ENCODE results near the gene PHKA1. TPM values are rescaled to one million over a fixed set of nuclear protein-coding genes. Genes with fewer than 3 reads are reported as not detected.

The PHKA1 gene
- total and polyA plus RNA-seq, 2 donors (not counting 1 experiment from before 2014, with no cell fraction given): 2.0 to 9.1 TPM

DNA sequence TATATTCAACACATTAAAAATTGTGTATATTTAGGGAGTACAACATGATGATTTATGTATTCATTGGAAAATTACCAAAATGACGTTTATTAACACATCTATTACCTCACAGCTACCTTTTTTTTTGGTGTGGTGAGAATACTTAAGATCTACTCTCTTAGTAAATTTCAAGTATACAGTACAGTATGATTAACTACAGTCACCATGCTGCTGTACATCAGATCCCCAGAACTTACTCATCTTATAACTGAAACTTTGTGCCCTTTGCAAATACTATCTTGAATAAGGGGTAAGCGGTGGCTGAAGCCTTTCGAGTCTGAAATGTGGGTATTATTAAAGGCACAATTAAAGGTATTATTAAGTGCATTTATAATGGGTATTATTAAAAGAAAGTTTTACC is 976 bp downstream of the PHKA1 start:
- no peaks in the 10 kb centered on the region for H3K4me1 ChIP-seq (ENCODE audit: control insufficient read depth, extremely low read depth, insufficient read depth, low read length)
- no peak overlapping the region for H3K27ac ChIP-seq (ENCODE audit: insufficient read depth, low read length)
- H3K9me3 ChIP-seq (ENCODE audit: control insufficient read depth, insufficient read depth, low read depth, low read length): no peaks in the 10 kb centered on the region
- no peaks in the 10 kb centered on the region for H3K79me2 ChIP-seq (ENCODE audit: control insufficient read depth, insufficient read depth, low read length)
- no peak overlapping the region for H3K9ac ChIP-seq (ENCODE audit: insufficient read depth, low read length)
- H3K27me3 ChIP-seq (ENCODE audit: control insufficient read depth, insufficient read depth, low read length): no peaks in the 10 kb centered on the region
- TF ChIP-seq, protein P1, sequence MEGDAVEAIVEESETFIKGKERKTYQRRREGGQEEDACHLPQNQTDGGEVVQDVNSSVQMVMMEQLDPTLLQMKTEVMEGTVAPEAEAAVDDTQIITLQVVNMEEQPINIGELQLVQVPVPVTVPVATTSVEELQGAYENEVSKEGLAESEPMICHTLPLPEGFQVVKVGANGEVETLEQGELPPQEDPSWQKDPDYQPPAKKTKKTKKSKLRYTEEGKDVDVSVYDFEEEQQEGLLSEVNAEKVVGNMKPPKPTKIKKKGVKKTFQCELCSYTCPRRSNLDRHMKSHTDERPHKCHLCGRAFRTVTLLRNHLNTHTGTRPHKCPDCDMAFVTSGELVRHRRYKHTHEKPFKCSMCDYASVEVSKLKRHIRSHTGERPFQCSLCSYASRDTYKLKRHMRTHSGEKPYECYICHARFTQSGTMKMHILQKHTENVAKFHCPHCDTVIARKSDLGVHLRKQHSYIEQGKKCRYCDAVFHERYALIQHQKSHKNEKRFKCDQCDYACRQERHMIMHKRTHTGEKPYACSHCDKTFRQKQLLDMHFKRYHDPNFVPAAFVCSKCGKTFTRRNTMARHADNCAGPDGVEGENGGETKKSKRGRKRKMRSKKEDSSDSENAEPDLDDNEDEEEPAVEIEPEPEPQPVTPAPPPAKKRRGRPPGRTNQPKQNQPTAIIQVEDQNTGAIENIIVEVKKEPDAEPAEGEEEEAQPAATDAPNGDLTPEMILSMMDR (conservative IDR thresholded peaks at IDR 0.05 in 1 of 2, IDR thresholded peaks at IDR 0.05 in 1 of 2; ENCODE audit: low read depth in 1 of 2, low read length in 2 of 2): no peak
- no peak for TF ChIP-seq EZH2 (IDR thresholded peaks at IDR 0.05; ENCODE audit: low read length, missing control alignments)
- peak in 1 of 2 donors; percentile 15 for DNase-seq (ENCODE audit: low read depth in 2 of 2)
- no peaks in the 10 kb centered on the region for H3K36me3 ChIP-seq (ENCODE audit: control insufficient read depth, insufficient read depth, low read length)
- H4K20me1 ChIP-seq (ENCODE audit: control insufficient read depth, extremely low read depth, insufficient read depth, low read length): no peaks in the 10 kb centered on the region
- H3K4me2 ChIP-seq (ENCODE audit: extremely low read depth, insufficient read depth, low read length): no peak overlapping the region
- no peak overlapping the region for H2AFZ ChIP-seq (ENCODE audit: low read length)
- H3K4me3 ChIP-seq (replicated peaks in 1 of 4; ENCODE audit: control extremely low read depth in 1 of 4, insufficient read depth in 1 of 4, low read depth in 3 of 4, low read length in 4 of 4): peak overlapping the region in 2 of 4 experiments; percentile 56 to 70

DNA sequence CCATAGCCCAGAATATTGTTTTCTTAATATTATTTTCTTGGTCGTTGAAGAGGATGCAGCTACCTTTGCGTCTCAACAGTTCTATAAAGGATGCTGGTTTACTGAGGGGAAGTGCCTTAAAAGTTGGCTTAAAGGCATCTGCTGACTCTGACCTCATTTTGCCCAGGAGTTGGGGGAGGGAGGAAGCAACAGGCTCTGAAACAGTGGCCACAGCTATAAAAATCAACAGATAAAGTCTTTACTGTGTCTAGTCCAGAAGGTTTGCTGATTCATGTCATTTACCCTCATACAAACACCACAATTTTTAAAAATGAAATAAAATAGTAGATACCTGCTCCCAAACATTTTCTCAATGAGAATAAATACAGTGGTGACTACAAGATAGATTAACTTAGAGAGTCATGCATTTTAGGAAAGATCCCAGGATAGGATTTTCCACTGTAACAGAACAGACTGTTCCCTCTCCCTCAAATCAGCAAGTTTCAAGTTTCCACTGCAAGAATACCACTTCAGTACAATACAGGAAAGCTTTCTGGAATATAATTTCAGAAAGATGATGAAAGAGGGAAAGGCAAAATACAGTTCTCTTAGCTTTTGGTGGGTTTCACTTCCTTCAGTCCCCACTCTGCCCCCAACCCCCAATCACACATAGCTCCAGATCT is 1.9 kb downstream of the PHKA1 start:
- H3K27me3 ChIP-seq (ENCODE audit: control insufficient read depth, insufficient read depth, low read length): no peaks in the 10 kb centered on the region
- H3K4me1 ChIP-seq (ENCODE audit: control insufficient read depth, extremely low read depth, insufficient read depth, low read length): no peaks in the 10 kb centered on the region
- TF ChIP-seq, protein P1 (conservative IDR thresholded peaks at IDR 0.05 in 1 of 2, IDR thresholded peaks at IDR 0.05 in 1 of 2; ENCODE audit: low read depth in 1 of 2, low read length in 2 of 2): no peak
- H3K4me3 ChIP-seq (replicated peaks in 1 of 4; ENCODE audit: control extremely low read depth in 1 of 4, insufficient read depth in 1 of 4, low read depth in 3 of 4, low read length in 4 of 4): peak overlapping the region in 1 of 4 experiments; percentile 70
- no peaks in the 10 kb centered on the region for H4K20me1 ChIP-seq (ENCODE audit: control insufficient read depth, extremely low read depth, insufficient read depth, low read length)
- no peak overlapping the region for H3K9ac ChIP-seq (ENCODE audit: insufficient read depth, low read length)
- DNase-seq (ENCODE audit: low read depth in 2 of 2): peak; percentile 30 to 45
- H3K4me2 ChIP-seq (ENCODE audit: extremely low read depth, insufficient read depth, low read length): no peak overlapping the region
- H3K9me3 ChIP-seq (ENCODE audit: control insufficient read depth, insufficient read depth, low read depth, low read length): no peaks in the 10 kb centered on the region
- no peak overlapping the region for H2AFZ ChIP-seq (ENCODE audit: low read length)
- H3K36me3 ChIP-seq (ENCODE audit: control insufficient read depth, insufficient read depth, low read length): no peaks in the 10 kb centered on the region
- H3K27ac ChIP-seq (ENCODE audit: insufficient read depth, low read length): no peak overlapping the region
- no peaks in the 10 kb centered on the region for H3K79me2 ChIP-seq (ENCODE audit: control insufficient read depth, insufficient read depth, low read length)

DNA sequence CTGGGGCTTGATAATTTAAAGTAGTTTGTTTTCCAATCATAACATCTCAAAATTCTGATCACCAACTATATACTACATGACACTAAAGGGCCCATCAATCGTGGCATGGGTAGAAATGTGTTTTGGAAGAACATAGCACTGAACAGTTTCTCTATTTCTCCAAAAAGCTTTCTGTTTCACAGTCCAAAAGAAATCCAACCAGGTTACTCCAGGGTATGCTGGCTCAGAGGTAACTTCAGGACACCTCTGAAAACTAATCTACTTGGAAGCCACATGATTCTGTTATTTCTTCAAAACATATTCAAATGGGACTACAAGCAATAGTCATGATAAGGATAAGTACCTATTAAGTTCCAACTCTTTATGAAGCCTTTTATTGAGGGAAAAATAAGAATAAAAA is 8.3 kb downstream of the PHKA1 start:
- Histone ChIP-seq H3K4me2 (ENCODE audit: extremely low read depth, insufficient read depth, low read length) (no peak overlapping the region), H3K4me1 (ENCODE audit: control insufficient read depth, extremely low read depth, insufficient read depth, low read length) (no peaks in the 10 kb centered on the region), H3K9ac (ENCODE audit: insufficient read depth, low read length) (no peak overlapping the region), H2AFZ (ENCODE audit: low read length) (no peak overlapping the region), H4K20me1 (ENCODE audit: control insufficient read depth, extremely low read depth, insufficient read depth, low read length) (no peaks in the 10 kb centered on the region), H3K79me2 (ENCODE audit: control insufficient read depth, insufficient read depth, low read length) (no peaks in the 10 kb centered on the region), H3K36me3 (ENCODE audit: control insufficient read depth, insufficient read depth, low read length) (no peaks in the 10 kb centered on the region), H3K4me3 (replicated peaks in 1 of 4; ENCODE audit: control extremely low read depth in 1 of 4, insufficient read depth in 1 of 4, low read depth in 3 of 4, low read length in 4 of 4) (no peak overlapping the region), H3K9me3 (ENCODE audit: control insufficient read depth, insufficient read depth, low read depth, low read length) (no peaks in the 10 kb centered on the region), H3K27me3 (ENCODE audit: control insufficient read depth, insufficient read depth, low read length) (no peaks in the 10 kb centered on the region), H3K27ac (ENCODE audit: insufficient read depth, low read length) (no peak overlapping the region)
- TF ChIP-seq EZH2 (IDR thresholded peaks at IDR 0.05; ENCODE audit: low read length, missing control alignments): no peak
- TF ChIP-seq, protein P1 (conservative IDR thresholded peaks at IDR 0.05 in 1 of 2, IDR thresholded peaks at IDR 0.05 in 1 of 2; ENCODE audit: low read depth in 1 of 2, low read length in 2 of 2): no peak
- no peak for DNase-seq (ENCODE audit: low read depth in 2 of 2)

All from fibroblast of lung (primary cell).